MM.1S (cell line): Measurements from ENCODE around the gene GPATCH4.
"Not testable (repeated sequence)": the region's sequence is repeated elsewhere in the genome, so short reads cannot be mapped to it uniquely, and the experiment has no call there.

Experiments used
- EZH2 ChIP-seq: fragments of 300-600 bp; sonication (generic); optimal IDR thresholded peaks from 2 replicates; pipeline ENCODE3; 2017; ENCODE audit warnings: low read depth, mild to moderate bottlenecking, antibody characterized with exemption, low read length, mixed read lengths
- EZH2phosphoT487 ChIP-seq: fragments of 300-600 bp; sonication (generic); IDR thresholded peaks from 2 replicates; pipeline ENCODE4 v1.6.1; 2018; ENCODE audit warnings: antibody characterized with exemption, low read length
- TF ChIP-seq, protein P1 (sequence below): fragments of 300-600 bp; sonication (generic); IDR thresholded peaks from 2 replicates; pipeline ENCODE4 v1.5.1; 2016; ENCODE audit warnings: antibody characterized with exemption, low read length, mixed read lengths

DNA sequence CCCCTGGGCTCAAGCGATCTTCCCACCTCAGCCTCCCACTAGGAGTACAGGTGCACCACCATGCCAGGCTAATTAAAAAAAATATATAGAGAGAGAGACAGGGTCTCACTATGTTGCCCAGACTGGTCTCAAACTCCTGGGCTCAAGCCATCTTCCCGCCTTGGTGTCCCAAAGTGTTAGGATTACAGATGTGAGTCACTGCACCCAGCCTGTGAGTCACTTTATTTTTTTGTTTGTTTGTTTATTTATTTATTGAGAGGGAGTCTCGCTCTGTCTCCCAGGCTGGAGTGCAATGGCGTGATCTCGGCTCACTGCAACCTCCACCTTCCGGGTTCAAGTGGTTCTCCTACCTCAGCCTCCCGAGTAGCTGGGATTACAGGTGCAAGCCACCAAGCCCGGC lies 13.4 kb downstream of the GPATCH4 start:
- not testable (repeated sequence) for TF ChIP-seq EZH2phosphoT487, EZH2
- TF ChIP-seq, protein P1, sequence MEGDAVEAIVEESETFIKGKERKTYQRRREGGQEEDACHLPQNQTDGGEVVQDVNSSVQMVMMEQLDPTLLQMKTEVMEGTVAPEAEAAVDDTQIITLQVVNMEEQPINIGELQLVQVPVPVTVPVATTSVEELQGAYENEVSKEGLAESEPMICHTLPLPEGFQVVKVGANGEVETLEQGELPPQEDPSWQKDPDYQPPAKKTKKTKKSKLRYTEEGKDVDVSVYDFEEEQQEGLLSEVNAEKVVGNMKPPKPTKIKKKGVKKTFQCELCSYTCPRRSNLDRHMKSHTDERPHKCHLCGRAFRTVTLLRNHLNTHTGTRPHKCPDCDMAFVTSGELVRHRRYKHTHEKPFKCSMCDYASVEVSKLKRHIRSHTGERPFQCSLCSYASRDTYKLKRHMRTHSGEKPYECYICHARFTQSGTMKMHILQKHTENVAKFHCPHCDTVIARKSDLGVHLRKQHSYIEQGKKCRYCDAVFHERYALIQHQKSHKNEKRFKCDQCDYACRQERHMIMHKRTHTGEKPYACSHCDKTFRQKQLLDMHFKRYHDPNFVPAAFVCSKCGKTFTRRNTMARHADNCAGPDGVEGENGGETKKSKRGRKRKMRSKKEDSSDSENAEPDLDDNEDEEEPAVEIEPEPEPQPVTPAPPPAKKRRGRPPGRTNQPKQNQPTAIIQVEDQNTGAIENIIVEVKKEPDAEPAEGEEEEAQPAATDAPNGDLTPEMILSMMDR, result not testable (repeated sequence)
